K562 (cell line): Measurements from ENCODE around the gene NEURL2. TPM values are rescaled to one million over a fixed set of nuclear protein-coding genes. Genes with fewer than 3 reads are reported as not detected.

Experiments
- ARID1B ChIP-seq: fragments of 450-650 bp; IDR thresholded peaks from 2 replicates; pipeline ENCODE4 v1.6.1; 2016; ENCODE audit warnings: antibody characterized with exemption, mild to moderate bottlenecking, inconsistent platforms
- BRF1 ChIP-seq: IDR thresholded peaks from 3 replicates; pipeline ENCODE4 v1.6.1; 2011; ENCODE audit warnings: borderline replicate concordance, mild to moderate bottlenecking; ENCODE audit not compliant: insufficient read length; ENCODE audit errors: extremely low read depth
- CCAR2 ChIP-seq: fragments of 200-400 bp; formaldehyde crosslinking; IDR thresholded peaks from 2 replicates; pipeline ENCODE4 v1.6.1; 2017; ENCODE audit warnings: mild to moderate bottlenecking, low read depth, low read length
- CHD1 ChIP-seq: fragments of 200-600 bp; sonication (generic); IDR thresholded peaks from one replicate; pipeline ENCODE4 v1.6.1; 2012; ENCODE audit warnings: mild to moderate bottlenecking, moderate library complexity, low read length, inconsistent platforms
- CREM ChIP-seq: IDR thresholded peaks from 2 replicates; pipeline ENCODE4 v1.6.1; 2014; ENCODE audit warnings: antibody characterized with exemption, low read depth
- GABPB1 ChIP-seq: sonication (generic); formaldehyde crosslinking; IDR thresholded peaks from 2 replicates; pipeline ENCODE4 v1.8.0; 2022; ENCODE audit warnings: mild to moderate bottlenecking, missing genetic modification reagents
- HMG20A ChIP-seq: fragments of 450-650 bp; formaldehyde crosslinking; conservative IDR thresholded peaks from 2 replicates; pipeline ENCODE4 v1.4.0; 2020; ENCODE audit warnings: mild to moderate bottlenecking, mixed read lengths
- HNRNPK ChIP-seq: fragments of 200-400 bp; formaldehyde crosslinking; IDR thresholded peaks from one replicate; pipeline ENCODE4 v1.6.1; 2018; ENCODE audit warnings: mild to moderate bottlenecking, low read depth, low read length; ENCODE audit not compliant: poor library complexity, severe bottlenecking
- ILF3 ChIP-seq: fragments of 450-650 bp; IDR thresholded peaks from 2 replicates; pipeline ENCODE4 v1.6.1; 2018; ENCODE audit warnings: antibody characterized with exemption, mild to moderate bottlenecking, moderate library complexity, borderline replicate concordance
- KLF6 ChIP-seq: fragments of 250-450 bp; sonication (Bioruptor Pico); IDR thresholded peaks from 2 replicates; pipeline ENCODE4 v1.4.0; 2020; ENCODE audit warnings: mild to moderate bottlenecking, moderate library complexity, borderline replicate concordance
- LARP7 ChIP-seq: fragments of 450-650 bp; IDR thresholded peaks from 2 replicates; pipeline ENCODE4 v1.6.1; 2016
- MAFF ChIP-seq: IDR thresholded peaks from 2 replicates; pipeline ENCODE4 v1.6.1; 2012; ENCODE audit warnings: low read length, improper control_type of control experiment
- MCM5 ChIP-seq: fragments of 450-650 bp; IDR thresholded peaks from 2 replicates; pipeline ENCODE4 v1.6.1; 2016; ENCODE audit warnings: low read depth
- MXI1 ChIP-seq: IDR thresholded peaks from 2 replicates; pipeline ENCODE4 v1.6.1; 2011; ENCODE audit warnings: low read depth, mild to moderate bottlenecking, improper control_type of control experiment, low read length
- PHB2 ChIP-seq: fragments of 450-650 bp; IDR thresholded peaks from 2 replicates; pipeline ENCODE4 v1.6.1; 2017; ENCODE audit warnings: low read depth
- POU5F1 ChIP-seq: fragments of 150-350 bp; IDR thresholded peaks from 2 replicates; pipeline ENCODE4 v1.6.1; 2014; ENCODE audit warnings: borderline replicate concordance, low read length, low read depth, mild to moderate bottlenecking; ENCODE audit not compliant: partially characterized antibody
- SMARCC2 ChIP-seq: fragments of 450-650 bp; IDR thresholded peaks from 2 replicates; pipeline ENCODE4 v1.6.1; 2017; ENCODE audit warnings: antibody characterized with exemption, moderate library complexity, mild to moderate bottlenecking, low read depth
- TCF7L2 ChIP-seq: fragments of 150-350 bp; IDR thresholded peaks from 2 replicates; pipeline ENCODE4 v1.6.1; 2016; ENCODE audit warnings: low read depth, mild to moderate bottlenecking, low read length, moderate library complexity
- ZNF431 ChIP-seq: sonication (generic); formaldehyde crosslinking; IDR thresholded peaks from 2 replicates; pipeline ENCODE4 v1.8.0; 2022; ENCODE audit warnings: mild to moderate bottlenecking, missing genetic modification reagents
- polyA plus RNA-seq, 8 experiments: library from polyadenylated mRNA; depleted of rRNA in 4 of 8; stranded (reverse) in 5 of 8; unstranded in 3 of 8; fragments of >200 nt; fragmentation: Nextera tagmentation in 2 of 8; fragmentation: Illumina TruSeq in 1 of 8; extraction: Ambion mirVana in 2 of 8; extraction: Trizol in 1 of 8; gene quantifications; 2 replicates each; pipeline versions ENCODE4 v1.2.1 to v1.2.3, GENCODE V29; 2011 to 2014; ENCODE audit warnings: inconsistent platforms in 1 of 8, missing spikeins in 1 of 8
- total RNA-seq, 7 experiments: library from RNA; depleted of rRNA in 6 of 7; stranded (reverse); fragments of >200 nt in 6 of 7; fragmentation: Illumina TruSeq in 2 of 7; extraction: Trizol in 2 of 7; gene quantifications; 2 replicates each; pipeline versions ENCODE4 v1.2.1 to v1.2.3, GENCODE V29; 2011 to 2021; ENCODE audit warnings: low replicate concordance in 1 of 7
- TF ChIP-seq, protein P1 (sequence below): fragments of 250-450 bp; sonication (Bioruptor Pico); IDR thresholded peaks from 2 replicates; pipeline ENCODE4 v1.4.0; 2020; ENCODE audit warnings: borderline replicate concordance
- TF ChIP-seq, protein P2 (sequence below): sonication (generic); formaldehyde crosslinking; IDR thresholded peaks from 2 replicates; pipeline ENCODE4 v1.9.0; 2022; ENCODE audit warnings: mild to moderate bottlenecking, missing genetic modification reagents
- TF ChIP-seq, protein P3 (sequence below): fragments of 250-450 bp; sonication (Bioruptor Pico); IDR thresholded peaks from 2 replicates; pipeline ENCODE4 v1.4.0; 2020; ENCODE audit warnings: mild to moderate bottlenecking, moderate library complexity
- TF ChIP-seq, protein P4 (sequence below): sonication (generic); formaldehyde crosslinking; IDR thresholded peaks from 2 replicates; pipeline ENCODE4 v1.9.0; 2022; ENCODE audit warnings: mild to moderate bottlenecking, missing genetic modification reagents

The NEURL2 gene
- total and polyA plus RNA-seq, 9 of the 15 experiments (the other 6 are each of a cell fraction or from before 2014, with no cell fraction given), result 0.22 to 1.9 (median 0.50) TPM; not detected in 1

DNA sequence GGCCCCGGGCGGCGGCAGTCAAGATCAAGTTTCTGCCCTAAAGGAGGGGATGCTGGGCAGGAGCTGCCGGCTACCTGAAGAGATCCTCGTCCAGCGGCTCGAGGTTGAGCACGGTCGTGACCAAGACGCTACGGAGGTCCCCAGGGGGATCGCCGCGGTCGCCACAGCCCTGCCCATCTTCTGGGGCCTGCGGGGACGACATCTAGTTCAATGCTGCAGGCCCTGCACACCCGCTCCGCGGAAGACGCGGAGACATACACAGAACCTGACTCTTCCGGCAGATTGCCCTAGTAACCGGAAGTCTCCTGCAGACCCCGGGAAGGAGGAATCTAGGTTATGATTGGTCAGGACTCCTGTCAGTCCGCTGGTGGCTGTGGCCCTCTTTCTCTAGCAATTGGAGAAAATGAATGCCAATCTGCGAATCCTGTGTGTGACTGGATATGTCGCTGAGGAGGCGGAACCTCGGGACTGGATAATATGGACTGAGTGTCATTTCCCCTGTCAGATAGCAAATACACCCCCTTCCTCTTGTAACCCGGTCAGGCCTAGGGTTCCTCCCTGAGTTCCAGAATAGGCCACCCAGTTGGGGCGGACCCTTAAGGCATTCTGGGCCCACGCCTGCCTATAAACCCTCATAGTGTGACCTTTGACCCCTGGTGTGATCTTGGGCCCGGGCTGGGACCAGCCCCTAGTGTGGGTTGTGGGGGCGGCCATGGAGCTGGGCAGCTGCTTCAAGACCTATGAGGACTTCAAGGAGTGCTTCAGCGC lies 33.7 kb downstream of the NEURL2 start, which contains the start of the genes ACOT8 and ZSWIM3 (continued):
- no peak for TF ChIP-seq MAFF
- TF ChIP-seq, protein P1, sequence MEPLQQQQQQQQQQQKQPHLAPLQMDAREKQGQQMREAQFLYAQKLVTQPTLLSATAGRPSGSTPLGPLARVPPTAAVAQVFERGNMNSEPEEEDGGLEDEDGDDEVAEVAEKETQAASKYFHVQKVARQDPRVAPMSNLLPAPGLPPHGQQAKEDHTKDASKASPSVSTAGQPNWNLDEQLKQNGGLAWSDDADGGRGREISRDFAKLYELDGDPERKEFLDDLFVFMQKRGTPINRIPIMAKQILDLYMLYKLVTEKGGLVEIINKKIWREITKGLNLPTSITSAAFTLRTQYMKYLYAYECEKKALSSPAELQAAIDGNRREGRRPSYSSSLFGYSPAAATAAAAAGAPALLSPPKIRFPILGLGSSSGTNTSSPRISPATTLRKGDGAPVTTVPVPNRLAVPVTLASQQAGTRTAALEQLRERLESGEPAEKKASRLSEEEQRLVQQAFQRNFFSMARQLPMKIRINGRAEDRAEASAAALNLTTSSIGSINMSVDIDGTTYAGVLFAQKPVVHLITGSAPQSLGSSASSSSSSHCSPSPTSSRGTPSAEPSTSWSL (CRISPR knock-in tag), result 0 out of 2 replicates have a peak, but pooled peaks have one; percentile 70
- TF ChIP-seq KLF6 (CRISPR knock-in tag), result no peak
- TF ChIP-seq CHD1, result peak; percentile 81
- TF ChIP-seq CCAR2, result no peak
- TF ChIP-seq, protein P2, sequence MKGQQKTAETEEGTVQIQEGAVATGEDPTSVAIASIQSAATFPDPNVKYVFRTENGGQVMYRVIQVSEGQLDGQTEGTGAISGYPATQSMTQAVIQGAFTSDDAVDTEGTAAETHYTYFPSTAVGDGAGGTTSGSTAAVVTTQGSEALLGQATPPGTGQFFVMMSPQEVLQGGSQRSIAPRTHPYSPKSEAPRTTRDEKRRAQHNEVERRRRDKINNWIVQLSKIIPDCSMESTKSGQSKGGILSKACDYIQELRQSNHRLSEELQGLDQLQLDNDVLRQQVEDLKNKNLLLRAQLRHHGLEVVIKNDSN (CRISPR knock-in tag), result no peak
- no peak for TF ChIP-seq MXI1
- TF ChIP-seq SMARCC2, result no peak
- TF ChIP-seq ZNF431, result no peak
- TF ChIP-seq HNRNPK, result no peak
- TF ChIP-seq GABPB1 (CRISPR knock-in tag), result peak; percentile 97
- no peak for TF ChIP-seq TCF7L2
- TF ChIP-seq, protein P3, sequence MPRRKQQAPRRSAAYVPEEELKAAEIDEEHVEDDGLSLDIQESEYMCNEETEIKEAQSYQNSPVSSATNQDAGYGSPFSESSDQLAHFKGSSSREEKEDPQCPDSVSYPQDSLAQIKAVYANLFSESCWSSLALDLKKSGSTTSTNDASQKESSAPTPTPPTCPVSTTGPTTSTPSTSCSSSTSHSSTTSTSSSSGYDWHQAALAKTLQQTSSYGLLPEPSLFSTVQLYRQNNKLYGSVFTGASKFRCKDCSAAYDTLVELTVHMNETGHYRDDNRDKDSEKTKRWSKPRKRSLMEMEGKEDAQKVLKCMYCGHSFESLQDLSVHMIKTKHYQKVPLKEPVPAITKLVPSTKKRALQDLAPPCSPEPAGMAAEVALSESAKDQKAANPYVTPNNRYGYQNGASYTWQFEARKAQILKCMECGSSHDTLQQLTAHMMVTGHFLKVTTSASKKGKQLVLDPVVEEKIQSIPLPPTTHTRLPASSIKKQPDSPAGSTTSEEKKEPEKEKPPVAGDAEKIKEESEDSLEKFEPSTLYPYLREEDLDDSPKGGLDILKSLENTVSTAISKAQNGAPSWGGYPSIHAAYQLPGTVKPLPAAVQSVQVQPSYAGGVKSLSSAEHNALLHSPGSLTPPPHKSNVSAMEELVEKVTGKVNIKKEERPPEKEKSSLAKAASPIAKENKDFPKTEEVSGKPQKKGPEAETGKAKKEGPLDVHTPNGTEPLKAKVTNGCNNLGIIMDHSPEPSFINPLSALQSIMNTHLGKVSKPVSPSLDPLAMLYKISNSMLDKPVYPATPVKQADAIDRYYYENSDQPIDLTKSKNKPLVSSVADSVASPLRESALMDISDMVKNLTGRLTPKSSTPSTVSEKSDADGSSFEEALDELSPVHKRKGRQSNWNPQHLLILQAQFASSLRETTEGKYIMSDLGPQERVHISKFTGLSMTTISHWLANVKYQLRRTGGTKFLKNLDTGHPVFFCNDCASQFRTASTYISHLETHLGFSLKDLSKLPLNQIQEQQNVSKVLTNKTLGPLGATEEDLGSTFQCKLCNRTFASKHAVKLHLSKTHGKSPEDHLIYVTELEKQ (CRISPR knock-in tag), result no peak
- no peak for TF ChIP-seq ILF3
- TF ChIP-seq HMG20A (CRISPR knock-in tag), result no peak
- no peak for TF ChIP-seq PHB2
- TF ChIP-seq ARID1B, result no peak
- TF ChIP-seq, protein P4, sequence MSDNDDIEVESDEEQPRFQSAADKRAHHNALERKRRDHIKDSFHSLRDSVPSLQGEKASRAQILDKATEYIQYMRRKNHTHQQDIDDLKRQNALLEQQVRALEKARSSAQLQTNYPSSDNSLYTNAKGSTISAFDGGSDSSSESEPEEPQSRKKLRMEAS (CRISPR knock-in tag), result peak; percentile 13
- TF ChIP-seq POU5F1, result no peak
- TF ChIP-seq BRF1, result no peak
- no peak for TF ChIP-seq LARP7
- no peak for TF ChIP-seq MCM5
- peak; percentile 70 for TF ChIP-seq CREM
